GM20000 (cell line): ENCODE measurements around the gene CITED2.
"Not testable (repeated sequence)": the region's sequence is repeated elsewhere in the genome, so short reads cannot be mapped to it uniquely, and the experiment has no call there.

Experiments
- DNase-seq: peaks from one replicate; pipeline ENCODE4 v3.0.0; 2012; ENCODE audit warnings: low spot score
- TF ChIP-seq, protein P1 (sequence below): IDR thresholded peaks from 2 replicates; pipeline ENCODE4 v1.5.1; 2012; ENCODE audit warnings: mild to moderate bottlenecking, control low read depth; ENCODE audit errors: extremely low read depth, missing control alignments

Gene CITED2

GRCh38 chr6:139374357-139375225, at the start of gene CITED2:
Gene CITED2, minus strand, starts transcription at chr6:139374648. Its CDS starts 704 bp downstream, at chr6:139373944.
- TF ChIP-seq, protein P1, sequence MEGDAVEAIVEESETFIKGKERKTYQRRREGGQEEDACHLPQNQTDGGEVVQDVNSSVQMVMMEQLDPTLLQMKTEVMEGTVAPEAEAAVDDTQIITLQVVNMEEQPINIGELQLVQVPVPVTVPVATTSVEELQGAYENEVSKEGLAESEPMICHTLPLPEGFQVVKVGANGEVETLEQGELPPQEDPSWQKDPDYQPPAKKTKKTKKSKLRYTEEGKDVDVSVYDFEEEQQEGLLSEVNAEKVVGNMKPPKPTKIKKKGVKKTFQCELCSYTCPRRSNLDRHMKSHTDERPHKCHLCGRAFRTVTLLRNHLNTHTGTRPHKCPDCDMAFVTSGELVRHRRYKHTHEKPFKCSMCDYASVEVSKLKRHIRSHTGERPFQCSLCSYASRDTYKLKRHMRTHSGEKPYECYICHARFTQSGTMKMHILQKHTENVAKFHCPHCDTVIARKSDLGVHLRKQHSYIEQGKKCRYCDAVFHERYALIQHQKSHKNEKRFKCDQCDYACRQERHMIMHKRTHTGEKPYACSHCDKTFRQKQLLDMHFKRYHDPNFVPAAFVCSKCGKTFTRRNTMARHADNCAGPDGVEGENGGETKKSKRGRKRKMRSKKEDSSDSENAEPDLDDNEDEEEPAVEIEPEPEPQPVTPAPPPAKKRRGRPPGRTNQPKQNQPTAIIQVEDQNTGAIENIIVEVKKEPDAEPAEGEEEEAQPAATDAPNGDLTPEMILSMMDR, result no peak

DNA sequence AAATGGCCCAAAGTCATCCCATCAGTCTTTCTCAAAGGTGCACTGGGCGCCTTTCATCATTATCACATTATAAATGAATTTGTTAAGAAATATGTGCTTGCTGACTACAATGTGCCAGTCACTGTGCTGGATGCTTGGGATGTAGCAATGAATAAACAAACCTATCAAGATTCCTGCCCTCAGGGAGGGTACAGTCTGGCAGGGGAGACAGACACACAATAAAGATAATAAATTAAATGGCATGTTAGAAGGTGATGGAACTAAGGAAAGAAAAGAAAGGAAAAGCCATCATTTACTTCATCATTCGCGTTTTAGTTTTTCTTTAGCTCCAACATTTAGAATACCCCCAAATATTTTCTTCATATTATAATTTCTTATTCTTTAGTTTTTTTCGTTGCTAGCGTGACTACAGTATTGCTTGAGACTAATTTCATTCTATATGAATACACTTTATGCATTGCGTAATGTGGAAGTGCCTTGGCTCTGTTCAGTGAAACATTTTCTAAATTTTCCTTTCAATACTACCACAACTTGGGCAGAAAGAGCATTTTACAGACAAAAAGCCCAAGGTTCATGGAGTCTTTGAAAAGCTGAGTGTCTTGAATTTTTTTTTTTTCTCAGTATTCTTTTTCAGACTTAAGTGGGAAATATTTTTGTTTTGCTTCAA, 48.7 kb upstream of the CITED2 start:
- TF ChIP-seq, protein P1, result no peak
- DNase-seq, result no peak

More at GRCh38 chr6:139374357-139375225, at the start of gene CITED2:
- DNase-seq, result peak; percentile 90

- no peak for DNase-seq
- TF ChIP-seq, protein P1, result no peak
These were observed 47.9 kb upstream of the CITED2 start for GRCh38 chr6:139422105-139423036.

DNA sequence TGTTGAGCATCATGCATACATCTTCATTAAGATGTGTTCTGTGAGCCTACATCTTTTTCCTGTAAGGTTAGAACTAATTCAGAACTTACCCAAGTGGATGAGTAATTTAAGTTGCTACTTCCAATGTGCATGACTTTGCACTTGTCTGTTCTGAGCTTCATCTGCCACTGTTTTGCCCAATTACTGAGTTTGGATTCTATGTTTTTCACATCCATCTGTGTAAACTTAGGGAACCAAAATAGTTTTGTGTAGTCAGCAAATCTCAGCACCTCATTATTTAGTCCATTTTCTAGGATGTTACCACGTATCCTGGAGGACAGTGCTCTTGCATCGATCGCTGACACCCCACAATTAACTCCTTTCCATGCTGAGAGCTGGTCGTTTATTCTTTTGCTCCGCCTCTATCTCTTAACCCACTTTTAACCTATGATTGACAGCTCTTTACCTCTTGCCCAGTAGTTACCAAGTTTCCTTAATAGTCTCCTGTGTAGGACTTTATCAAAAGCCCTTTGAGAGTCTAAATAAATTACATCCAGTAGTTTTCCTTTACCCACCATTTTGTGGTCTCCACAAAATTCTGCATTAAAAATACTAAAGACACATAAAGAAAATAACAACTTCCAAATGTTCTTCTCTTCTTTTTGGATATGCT, 44.2 kb upstream of the CITED2 start:
- no peak for DNase-seq
- TF ChIP-seq, protein P1, result no peak

DNA sequence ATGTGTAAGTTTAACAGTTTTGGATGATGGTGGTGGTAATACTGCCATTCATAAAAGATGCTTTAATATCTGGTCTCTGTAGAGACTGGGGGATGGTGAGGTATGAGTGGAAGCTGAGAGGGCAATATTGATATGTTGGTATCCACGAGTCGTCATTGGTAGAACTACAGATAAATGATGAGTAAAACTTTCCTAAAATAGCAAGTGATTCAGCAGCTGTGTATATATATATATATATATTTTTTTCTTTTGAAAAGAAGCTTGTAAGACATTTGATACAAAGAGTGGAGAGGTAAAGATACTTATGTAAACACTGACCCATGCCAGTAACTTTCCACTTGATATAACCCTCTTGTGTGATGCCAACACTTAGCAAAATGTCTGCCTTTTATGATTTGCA, 41.7 kb upstream of the CITED2 start:
- DNase-seq, result no peak

DNA sequence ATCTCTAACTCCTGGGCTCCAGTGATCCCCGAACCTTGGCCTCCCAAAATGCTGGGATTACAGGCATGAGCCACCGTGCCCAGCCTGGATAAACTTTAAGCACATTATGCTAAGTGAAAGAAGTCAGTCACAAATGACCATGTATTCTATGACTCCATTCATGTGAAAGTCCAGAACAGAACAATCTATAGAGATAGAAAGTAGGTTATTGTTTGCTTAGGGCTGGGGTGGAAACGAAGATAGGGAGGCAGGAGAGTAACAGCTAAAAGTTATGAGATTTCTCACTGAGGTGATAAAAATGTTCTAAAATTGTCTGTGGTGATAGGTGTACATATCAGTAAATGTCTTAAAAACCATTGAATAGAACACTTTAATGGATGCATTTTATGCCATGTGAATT, 40.9 kb upstream of the CITED2 start:
- DNase-seq, result no peak
- TF ChIP-seq, protein P1, result no peak

More for the DNA sequence above, 41.7 kb upstream of the CITED2 start:
- TF ChIP-seq, protein P1, result no peak

DNA sequence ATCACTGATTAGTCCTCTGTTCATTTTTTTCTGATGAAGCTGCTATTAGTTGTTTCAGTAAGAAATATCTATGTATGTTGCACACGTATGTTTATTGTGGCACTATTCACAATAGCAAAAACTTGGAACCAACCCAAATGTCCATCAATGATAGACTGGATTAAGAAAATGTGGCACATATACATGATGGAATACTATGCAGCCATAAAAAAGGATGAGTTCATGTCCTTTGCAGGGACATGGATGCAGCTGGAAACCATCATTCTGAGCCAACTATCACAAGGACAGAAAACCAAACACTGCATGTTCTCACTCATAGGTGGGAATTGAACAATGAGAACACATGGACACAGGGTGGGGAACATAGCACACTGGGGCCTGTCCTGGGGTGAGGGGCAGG, 37.7 kb upstream of the CITED2 start:
- not testable (repeated sequence) for DNase-seq
